Measurements from ENCODE around the gene GHITM.

Gene GHITM

GRCh38 chr10:84139126-84140035 lies at the start of gene GHITM:
GHITM (plus strand) TSS chr10:84139509; CDS start chr10:84141501, 1,992 bp downstream.
- TF ChIP-seq GATA2 (IDR thresholded peaks at IDR 0.05; ENCODE audit: low read depth, low read length) (no peak), GATA3 (IDR thresholded peaks at IDR 0.05; ENCODE audit: low read depth, low read length) (peak; percentile 29; the same call in 1 of the 2 replicates)

- TF ChIP-seq GATA3 (IDR thresholded peaks at IDR 0.05; ENCODE audit: low read depth, low read length), result peak; percentile 60
- peak; percentile 65 for TF ChIP-seq GATA2 (IDR thresholded peaks at IDR 0.05; ENCODE audit: low read depth, low read length)
Observed at GRCh38 chr10:84095811-84096497, 43.4 kb upstream of the GHITM start.

GRCh38 chr10:84097787-84098353 lies 41.4 kb upstream of the GHITM start:
- TF ChIP-seq GATA2 (IDR thresholded peaks at IDR 0.05; ENCODE audit: low read depth, low read length) (no peak), GATA3 (IDR thresholded peaks at IDR 0.05; ENCODE audit: low read depth, low read length) (no peak)

GRCh38 chr10:84098667-84099066 lies 40.6 kb upstream of the GHITM start:
- TF ChIP-seq GATA2 (IDR thresholded peaks at IDR 0.05; ENCODE audit: low read depth, low read length), result no peak
- no peak for TF ChIP-seq GATA3 (IDR thresholded peaks at IDR 0.05; ENCODE audit: low read depth, low read length)

GRCh38 chr10:84101042-84101441 lies 38.3 kb upstream of the GHITM start:
- no peak for TF ChIP-seq GATA3 (IDR thresholded peaks at IDR 0.05; ENCODE audit: low read depth, low read length)
- no peak for TF ChIP-seq GATA2 (IDR thresholded peaks at IDR 0.05; ENCODE audit: low read depth, low read length)

GRCh38 chr10:84108797-84109196 lies 30.5 kb upstream of the GHITM start:
- TF ChIP-seq GATA3 (IDR thresholded peaks at IDR 0.05; ENCODE audit: low read depth, low read length), result no peak
- no peak for TF ChIP-seq GATA2 (IDR thresholded peaks at IDR 0.05; ENCODE audit: low read depth, low read length)

GRCh38 chr10:84114088-84114667 lies 25.1 kb upstream of the GHITM start:
- TF ChIP-seq GATA3 (IDR thresholded peaks at IDR 0.05; ENCODE audit: low read depth, low read length) (no peak), GATA2 (IDR thresholded peaks at IDR 0.05; ENCODE audit: low read depth, low read length) (no peak)

GRCh38 chr10:84117686-84118394 lies 21.5 kb upstream of the GHITM start:
- TF ChIP-seq GATA3 (IDR thresholded peaks at IDR 0.05; ENCODE audit: low read depth, low read length) (no peak), GATA2 (IDR thresholded peaks at IDR 0.05; ENCODE audit: low read depth, low read length) (no peak)

GRCh38 chr10:84118395-84119006 lies 20.8 kb upstream of the GHITM start:
- TF ChIP-seq GATA3 (IDR thresholded peaks at IDR 0.05; ENCODE audit: low read depth, low read length) (no peak), GATA2 (IDR thresholded peaks at IDR 0.05; ENCODE audit: low read depth, low read length) (no peak)

- TF ChIP-seq GATA2 (IDR thresholded peaks at IDR 0.05; ENCODE audit: low read depth, low read length) (no peak), GATA3 (IDR thresholded peaks at IDR 0.05; ENCODE audit: low read depth, low read length) (no peak)
Observed at GRCh38 chr10:84123362-84123761, 15.9 kb upstream of the GHITM start.

GRCh38 chr10:84126785-84127167 lies 12.5 kb upstream of the GHITM start:
- no peak for TF ChIP-seq GATA2 (IDR thresholded peaks at IDR 0.05; ENCODE audit: low read depth, low read length)
- TF ChIP-seq GATA3 (IDR thresholded peaks at IDR 0.05; ENCODE audit: low read depth, low read length), result no peak

GRCh38 chr10:84135836-84136235 lies 3.5 kb upstream of the GHITM start:
- no peak for TF ChIP-seq GATA3 (IDR thresholded peaks at IDR 0.05; ENCODE audit: low read depth, low read length)
- no peak for TF ChIP-seq GATA2 (IDR thresholded peaks at IDR 0.05; ENCODE audit: low read depth, low read length)

GRCh38 chr10:84137811-84138210 lies 1.5 kb upstream of the GHITM start:
- TF ChIP-seq GATA3 (IDR thresholded peaks at IDR 0.05; ENCODE audit: low read depth, low read length) (no peak), GATA2 (IDR thresholded peaks at IDR 0.05; ENCODE audit: low read depth, low read length) (no peak)
